Kidney epithelial cell (primary cell): Measurements from ENCODE around the gene GSE1. TPM values are rescaled to one million over a fixed set of nuclear protein-coding genes. Genes with fewer than 3 reads are reported as not detected.

ENCODE experiments used
- DNase-seq: peaks from one replicate; pipeline ENCODE4 v3.0.0-alpha.2; 2010; ENCODE audit warnings: low read depth
- H3K27me3 ChIP-seq: 2 replicates; pipeline ENCODE4 v1.6.0; 2011; ENCODE audit warnings: low read length; ENCODE audit not compliant: control insufficient read depth, insufficient read depth
- H3K36me3 ChIP-seq: 2 replicates; pipeline ENCODE4 v1.5.1; 2011; ENCODE audit warnings: low read length; ENCODE audit not compliant: control insufficient read depth, insufficient read depth
- H3K4me3 ChIP-seq: 2 replicates; pipeline ENCODE4 v1.5.1; 2011; ENCODE audit warnings: low read depth, mild to moderate bottlenecking, control low read depth, low read length
- total RNA-seq: library from RNA; depleted of rRNA; stranded (reverse); fragments of >200 nt; gene quantifications from 2 replicates; pipeline ENCODE4 v1.2.3, GENCODE V29; 2015
- TF ChIP-seq, protein P1 (sequence below): IDR thresholded peaks from 2 replicates; pipeline ENCODE4 v1.5.1; 2011; ENCODE audit warnings: mild to moderate bottlenecking, moderate library complexity, low read length, control low read depth, inconsistent platforms; ENCODE audit not compliant: insufficient read depth, poor library complexity, severe bottlenecking

GSE1 gene
- total RNA-seq, 1 donor from 2014 or later = 25.7 TPM

- Histone ChIP-seq H3K36me3 (no peaks in the 10 kb centered on the region), H3K27me3 (no peaks in the 10 kb centered on the region), H3K4me3 (no peak overlapping the region)
- no peak for DNase-seq
- TF ChIP-seq, protein P1, sequence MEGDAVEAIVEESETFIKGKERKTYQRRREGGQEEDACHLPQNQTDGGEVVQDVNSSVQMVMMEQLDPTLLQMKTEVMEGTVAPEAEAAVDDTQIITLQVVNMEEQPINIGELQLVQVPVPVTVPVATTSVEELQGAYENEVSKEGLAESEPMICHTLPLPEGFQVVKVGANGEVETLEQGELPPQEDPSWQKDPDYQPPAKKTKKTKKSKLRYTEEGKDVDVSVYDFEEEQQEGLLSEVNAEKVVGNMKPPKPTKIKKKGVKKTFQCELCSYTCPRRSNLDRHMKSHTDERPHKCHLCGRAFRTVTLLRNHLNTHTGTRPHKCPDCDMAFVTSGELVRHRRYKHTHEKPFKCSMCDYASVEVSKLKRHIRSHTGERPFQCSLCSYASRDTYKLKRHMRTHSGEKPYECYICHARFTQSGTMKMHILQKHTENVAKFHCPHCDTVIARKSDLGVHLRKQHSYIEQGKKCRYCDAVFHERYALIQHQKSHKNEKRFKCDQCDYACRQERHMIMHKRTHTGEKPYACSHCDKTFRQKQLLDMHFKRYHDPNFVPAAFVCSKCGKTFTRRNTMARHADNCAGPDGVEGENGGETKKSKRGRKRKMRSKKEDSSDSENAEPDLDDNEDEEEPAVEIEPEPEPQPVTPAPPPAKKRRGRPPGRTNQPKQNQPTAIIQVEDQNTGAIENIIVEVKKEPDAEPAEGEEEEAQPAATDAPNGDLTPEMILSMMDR = no peak
Measured at GRCh38 chr16:85644093-85644712, 31.1 kb downstream of the GSE1 start.

GRCh38 chr16:85645021-85645589 lies 32.0 kb downstream of the GSE1 start:
- Histone ChIP-seq H3K36me3 (no peaks in the 10 kb centered on the region), H3K4me3 (no peak overlapping the region), H3K27me3 (no peaks in the 10 kb centered on the region)
- TF ChIP-seq, protein P1 = no peak
- no peak for DNase-seq

GRCh38 chr16:85646358-85646907 lies 33.3 kb downstream of the GSE1 start:
- no peak overlapping the region for H3K4me3 ChIP-seq
- H3K27me3 ChIP-seq = no peaks in the 10 kb centered on the region
- DNase-seq = no peak
- TF ChIP-seq, protein P1 = no peak
- no peaks in the 10 kb centered on the region for H3K36me3 ChIP-seq

DNA sequence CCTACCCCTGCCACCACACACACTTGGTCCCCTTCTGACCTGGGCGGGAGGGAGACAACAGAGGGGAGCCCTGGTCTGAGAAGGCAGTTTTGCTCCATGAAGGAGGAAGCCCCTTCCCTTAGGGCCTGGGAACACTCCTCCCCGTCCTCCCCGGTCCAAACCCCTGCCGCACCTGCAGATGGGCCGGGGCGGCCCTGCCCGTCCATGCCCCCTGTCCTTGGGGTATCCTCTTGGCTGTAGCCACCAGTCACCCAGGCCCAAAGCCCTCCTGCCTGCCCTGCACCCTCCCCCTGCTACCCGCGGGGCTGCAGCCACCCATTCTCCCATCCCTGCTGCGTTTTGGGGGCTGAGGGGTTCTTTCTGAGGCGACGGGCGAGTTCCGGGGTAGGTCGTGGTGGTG lies 33.9 kb downstream of the GSE1 start:
- Histone ChIP-seq H3K36me3 (no peaks in the 10 kb centered on the region), H3K4me3 (no peak overlapping the region), H3K27me3 (no peaks in the 10 kb centered on the region)
- TF ChIP-seq, protein P1 = no peak
- no peak for DNase-seq

GRCh38 chr16:85648070-85648714 lies 35.1 kb downstream of the GSE1 start:
- DNase-seq = no peak
- TF ChIP-seq, protein P1 = no peak
- Histone ChIP-seq H3K36me3 (no peaks in the 10 kb centered on the region), H3K4me3 (no peak overlapping the region), H3K27me3 (no peaks in the 10 kb centered on the region)
